Astrocyte (in vitro differentiated cells and primary cell): Measurements from ENCODE around the gene SLC17A7. TPM values are rescaled to one million over a fixed set of nuclear protein-coding genes. Genes with fewer than 3 reads are reported as not detected.

Source experiments
- DNase-seq: peaks from one replicate; pipeline ENCODE4 v3.0.0-alpha.2; 2010; ENCODE audit warnings: low read depth
- FAIRE-seq: peaks from 2 replicates; lab custom pipeline; 2011; peaks lifted over from hg19 to GRCh38; lab: Jason Lieb, UNC
- H2AFZ ChIP-seq: 2 replicates; pipeline ENCODE4 v1.6.0; 2012; ENCODE audit warnings: low read depth, low read length, inconsistent platforms
- H3K27ac ChIP-seq: 2 replicates; pipeline ENCODE4 v1.5.1; 2011; ENCODE audit warnings: low read depth, low read length, inconsistent platforms
- H3K27me3 ChIP-seq: 2 replicates; pipeline ENCODE4 v1.6.0; 2011; ENCODE audit warnings: low read length, inconsistent platforms; ENCODE audit not compliant: insufficient read depth
- H3K36me3 ChIP-seq: 2 replicates; pipeline ENCODE4 v1.5.1; 2011; ENCODE audit warnings: low read length, inconsistent platforms; ENCODE audit not compliant: insufficient read depth
- H3K4me1 ChIP-seq: 2 replicates; pipeline ENCODE4 v1.5.1; 2011; ENCODE audit warnings: low read length, inconsistent platforms; ENCODE audit not compliant: insufficient read depth
- H3K4me2 ChIP-seq: 2 replicates; pipeline ENCODE4 v1.6.0; 2012; ENCODE audit warnings: low read length, inconsistent platforms
- H3K4me3 ChIP-seq: 2 replicates; pipeline ENCODE4 v1.5.1; 2011; ENCODE audit warnings: low read depth, mild to moderate bottlenecking, low read length, inconsistent platforms; ENCODE audit not compliant: insufficient read depth
- H3K79me2 ChIP-seq: 2 replicates; pipeline ENCODE4 v1.6.0; 2012; ENCODE audit warnings: mild to moderate bottlenecking, low read length, inconsistent platforms; ENCODE audit not compliant: insufficient read depth
- H3K9ac ChIP-seq: 2 replicates; pipeline ENCODE4 v1.6.0; 2012; ENCODE audit warnings: mild to moderate bottlenecking, low read length, inconsistent platforms
- H3K9me3 ChIP-seq: 2 replicates; pipeline ENCODE4 v1.5.1; 2012; ENCODE audit warnings: low read depth, mild to moderate bottlenecking, low read length, inconsistent platforms; ENCODE audit not compliant: insufficient read depth
- H4K20me1 ChIP-seq: 2 replicates; pipeline ENCODE4 v1.6.0; 2012; ENCODE audit warnings: low read length, inconsistent platforms; ENCODE audit not compliant: insufficient read depth
- H3K27ac Mint-ChIP-seq: one replicate; pipeline ENCODE4 v1.8.0; 2021; ENCODE audit warnings: mild to moderate bottlenecking, mixed read lengths; ENCODE audit not compliant: unreplicated experiment
- H3K27me3 Mint-ChIP-seq: one replicate; pipeline ENCODE4 v1.8.0; 2021; ENCODE audit warnings: low read depth, mixed read lengths; ENCODE audit not compliant: unreplicated experiment
- H3K36me3 Mint-ChIP-seq: one replicate; pipeline ENCODE4 v1.8.0; 2021; ENCODE audit warnings: low read depth, mixed read lengths; ENCODE audit not compliant: unreplicated experiment
- H3K4me1 Mint-ChIP-seq: one replicate; pipeline ENCODE4 v1.8.0; 2021; ENCODE audit warnings: low read depth, mixed read lengths; ENCODE audit not compliant: unreplicated experiment
- H3K4me3 Mint-ChIP-seq: one replicate; pipeline ENCODE4 v1.8.0; 2021; ENCODE audit warnings: mild to moderate bottlenecking, moderate library complexity, mixed read lengths; ENCODE audit not compliant: unreplicated experiment
- H3K9me3 Mint-ChIP-seq: one replicate; pipeline ENCODE4 v1.8.0; 2021; ENCODE audit warnings: mild to moderate bottlenecking, mixed read lengths; ENCODE audit not compliant: unreplicated experiment
- EZH2 ChIP-seq: IDR thresholded peaks from 2 replicates; pipeline ENCODE4 v1.6.1; 2012; ENCODE audit warnings: mild to moderate bottlenecking, low read length, inconsistent platforms; ENCODE audit not compliant: insufficient read depth
- total RNA-seq: library from RNA; stranded (reverse); gene quantifications from 2 replicates; pipeline ENCODE4 v1.2.1, GENCODE V29; 2021
- TF ChIP-seq, protein P1 (sequence below): IDR thresholded peaks from 2 replicates; pipeline ENCODE4 v1.5.1; 2011; ENCODE audit warnings: low read depth, mild to moderate bottlenecking, inconsistent platforms, low read length, moderate library complexity; ENCODE audit not compliant: insufficient read depth

The SLC17A7 gene
- total RNA-seq, 1 donor from 2014 or later = 0.16 TPM

DNA sequence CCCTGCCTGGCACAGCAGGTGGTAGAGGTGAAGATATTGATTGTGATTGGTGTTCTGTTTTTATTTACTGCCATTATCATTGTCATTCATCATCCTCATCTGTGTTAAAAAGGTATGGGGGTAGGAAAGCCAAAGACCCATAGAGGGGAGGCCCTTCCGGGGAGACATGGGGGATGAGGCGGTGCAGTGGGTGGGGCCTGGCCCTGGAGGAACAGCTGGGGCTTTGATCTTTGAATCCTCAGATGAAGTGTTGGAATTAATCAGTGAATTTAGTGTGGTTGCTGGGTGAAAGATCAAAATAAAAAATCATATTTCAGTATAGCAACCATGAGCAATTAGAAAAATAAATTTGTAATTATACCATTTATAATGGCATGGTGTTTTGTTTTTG lies 25.5 kb downstream of the SLC17A7 start:
- Mint-ChIP-seq H3K4me1 (no peaks in the 10 kb centered on the region), H3K36me3 (no peaks in the 10 kb centered on the region), H3K4me3 (no peak overlapping the region), H3K27ac (no peak overlapping the region), H3K27me3 (peaks cover 80% of the 10 kb centered on the region), H3K9me3 (no peaks in the 10 kb centered on the region)
- Histone ChIP-seq H3K27me3 (peaks cover 36% of the 10 kb centered on the region), H3K9ac (no peak overlapping the region), H3K4me2 (no peak overlapping the region), H3K27ac (no peak overlapping the region), H4K20me1 (no peaks in the 10 kb centered on the region), H3K4me1 (no peaks in the 10 kb centered on the region), H3K79me2 (no peaks in the 10 kb centered on the region), H3K36me3 (no peaks in the 10 kb centered on the region), H3K4me3 (no peak overlapping the region), H2AFZ (no peak overlapping the region), H3K9me3 (no peaks in the 10 kb centered on the region)
- FAIRE-seq (no peak), DNase-seq (no peak)
- no peak for TF ChIP-seq EZH2
- TF ChIP-seq, protein P1, sequence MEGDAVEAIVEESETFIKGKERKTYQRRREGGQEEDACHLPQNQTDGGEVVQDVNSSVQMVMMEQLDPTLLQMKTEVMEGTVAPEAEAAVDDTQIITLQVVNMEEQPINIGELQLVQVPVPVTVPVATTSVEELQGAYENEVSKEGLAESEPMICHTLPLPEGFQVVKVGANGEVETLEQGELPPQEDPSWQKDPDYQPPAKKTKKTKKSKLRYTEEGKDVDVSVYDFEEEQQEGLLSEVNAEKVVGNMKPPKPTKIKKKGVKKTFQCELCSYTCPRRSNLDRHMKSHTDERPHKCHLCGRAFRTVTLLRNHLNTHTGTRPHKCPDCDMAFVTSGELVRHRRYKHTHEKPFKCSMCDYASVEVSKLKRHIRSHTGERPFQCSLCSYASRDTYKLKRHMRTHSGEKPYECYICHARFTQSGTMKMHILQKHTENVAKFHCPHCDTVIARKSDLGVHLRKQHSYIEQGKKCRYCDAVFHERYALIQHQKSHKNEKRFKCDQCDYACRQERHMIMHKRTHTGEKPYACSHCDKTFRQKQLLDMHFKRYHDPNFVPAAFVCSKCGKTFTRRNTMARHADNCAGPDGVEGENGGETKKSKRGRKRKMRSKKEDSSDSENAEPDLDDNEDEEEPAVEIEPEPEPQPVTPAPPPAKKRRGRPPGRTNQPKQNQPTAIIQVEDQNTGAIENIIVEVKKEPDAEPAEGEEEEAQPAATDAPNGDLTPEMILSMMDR = no peak

DNA sequence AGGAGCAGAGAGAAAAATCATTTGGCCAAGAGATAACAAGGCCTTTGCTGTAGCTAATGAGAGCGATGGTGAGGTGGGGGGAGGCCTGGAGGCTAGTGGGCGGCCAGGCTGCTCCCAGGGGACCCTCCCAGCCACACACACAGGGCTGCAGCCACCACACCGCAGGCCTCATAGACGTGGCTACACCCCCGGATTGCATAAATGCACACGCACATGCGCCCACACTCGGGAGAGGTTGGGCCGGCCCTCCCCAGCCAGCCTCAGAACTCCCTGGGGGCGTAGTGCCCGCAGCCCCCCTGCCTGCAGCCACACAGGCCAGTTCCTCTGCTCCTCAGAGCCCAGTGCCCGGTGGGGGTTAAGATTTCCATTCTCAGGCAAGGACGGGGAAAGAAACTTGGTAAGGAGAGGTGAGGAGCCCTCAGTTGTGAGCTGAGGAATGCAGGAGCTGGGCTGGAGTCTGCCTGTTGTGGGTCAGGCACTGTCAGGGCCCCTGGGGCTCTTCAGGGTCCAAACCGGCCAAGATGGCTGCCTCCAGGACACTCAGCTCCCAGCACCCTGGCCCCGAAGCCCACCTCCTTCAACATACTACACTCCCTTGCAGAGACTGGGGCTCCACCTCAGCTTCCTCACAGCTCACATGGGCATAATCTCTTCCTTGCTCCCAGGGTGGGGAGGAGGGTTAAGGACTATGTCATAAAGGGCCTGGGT lies 26.1 kb downstream of the SLC17A7 start:
- Mint-ChIP-seq H3K27me3 (peaks cover 74% of the 10 kb centered on the region), H3K27ac (no peak overlapping the region), H3K36me3 (no peaks in the 10 kb centered on the region), H3K4me1 (no peaks in the 10 kb centered on the region), H3K9me3 (no peaks in the 10 kb centered on the region), H3K4me3 (no peak overlapping the region)
- Histone ChIP-seq H3K9me3 (no peaks in the 10 kb centered on the region), H3K4me1 (no peaks in the 10 kb centered on the region), H2AFZ (peak overlapping the region; percentile 18), H3K36me3 (no peaks in the 10 kb centered on the region), H3K4me3 (no peak overlapping the region), H3K27ac (no peak overlapping the region), H3K27me3 (peaks cover 31% of the 10 kb centered on the region), H3K4me2 (no peak overlapping the region), H4K20me1 (no peaks in the 10 kb centered on the region), H3K79me2 (no peaks in the 10 kb centered on the region), H3K9ac (no peak overlapping the region)
- TF ChIP-seq, protein P1 = no peak
- TF ChIP-seq EZH2 = no peak
- DNase-seq (no peak), FAIRE-seq (no peak)

DNA sequence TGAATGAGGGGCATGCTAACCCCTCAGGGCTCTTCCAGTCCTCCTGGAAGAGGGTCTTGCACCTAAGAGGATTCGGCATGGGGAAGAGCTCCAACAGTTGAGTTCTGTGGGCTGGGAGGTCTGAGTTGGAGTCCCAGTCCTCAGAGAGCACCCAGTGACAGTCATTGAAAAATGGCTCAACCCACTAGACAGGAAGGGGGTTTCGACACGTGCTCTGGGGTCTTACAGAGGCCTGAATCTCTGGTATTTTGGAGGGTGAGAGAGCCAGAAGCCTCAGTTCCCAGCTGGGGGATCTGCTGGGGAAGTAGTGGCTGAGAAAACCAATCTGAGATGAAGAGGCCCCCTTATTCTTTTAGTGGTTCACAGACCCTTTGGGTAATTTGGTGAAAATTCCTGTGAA lies 27.1 kb downstream of the SLC17A7 start:
- no peak for FAIRE-seq
- no peak for DNase-seq
- no peak overlapping the region for H3K4me3 ChIP-seq
- Mint-ChIP-seq H3K27ac (no peak overlapping the region), H3K36me3 (no peaks in the 10 kb centered on the region), H3K9me3 (no peaks in the 10 kb centered on the region), H3K4me3 (no peak overlapping the region), H3K4me1 (no peaks in the 10 kb centered on the region), H3K27me3 (peaks cover 71% of the 10 kb centered on the region)
- H3K36me3 ChIP-seq = no peaks in the 10 kb centered on the region
- H3K4me1 ChIP-seq = no peaks in the 10 kb centered on the region
- no peak overlapping the region for H3K4me2 ChIP-seq
- no peak overlapping the region for H2AFZ ChIP-seq
- H3K27me3 ChIP-seq = peaks cover 21% of the 10 kb centered on the region
- TF ChIP-seq, protein P1 = no peak
- no peak for TF ChIP-seq EZH2
- no peaks in the 10 kb centered on the region for H3K9me3 ChIP-seq
- no peaks in the 10 kb centered on the region for H3K79me2 ChIP-seq
- H4K20me1 ChIP-seq = no peaks in the 10 kb centered on the region
- no peak overlapping the region for H3K27ac ChIP-seq
- H3K9ac ChIP-seq = no peak overlapping the region
